HG03442 (cell line): ENCODE data around the gene HYDIN.

Experiments
- ATAC-seq: cut with Tn5 transposase; IDR thresholded peaks from one replicate; pipeline ENCODE4 v1.9.1; 2021; ENCODE audit warnings: mild to moderate bottlenecking, moderate library complexity; ENCODE audit not compliant: unreplicated experiment

Gene HYDIN

DNA sequence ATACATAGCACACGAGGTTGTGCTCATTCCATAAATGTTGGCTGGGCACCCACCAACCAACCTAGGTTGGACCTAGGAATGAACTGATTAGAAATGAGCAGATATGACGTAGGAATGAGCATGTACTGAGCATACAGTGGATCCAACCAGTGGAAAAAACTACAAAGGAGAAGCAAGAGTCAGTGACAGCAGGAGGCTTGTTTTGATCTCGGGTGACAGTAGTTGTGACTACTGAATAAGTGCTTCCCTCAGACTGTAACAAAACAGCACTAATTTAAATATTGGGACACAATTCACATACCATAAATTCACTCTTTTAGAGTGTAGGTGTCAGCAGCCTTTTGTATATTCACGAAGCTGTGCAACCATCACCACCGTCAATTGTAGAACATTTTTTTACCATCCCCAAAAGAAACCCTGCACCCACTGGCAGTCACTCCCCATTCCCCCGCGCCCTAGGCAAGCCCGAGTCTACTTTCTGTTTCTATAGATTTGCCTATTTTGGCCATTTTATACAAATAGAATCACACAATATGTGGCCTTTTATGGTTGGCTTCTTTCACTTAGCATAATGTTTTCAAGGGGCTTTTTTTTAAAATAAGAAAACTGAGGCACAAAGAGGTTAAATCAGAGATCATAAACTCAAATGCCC is 436.5 kb downstream of the HYDIN start:
- peak; percentile 34 for ATAC-seq

DNA sequence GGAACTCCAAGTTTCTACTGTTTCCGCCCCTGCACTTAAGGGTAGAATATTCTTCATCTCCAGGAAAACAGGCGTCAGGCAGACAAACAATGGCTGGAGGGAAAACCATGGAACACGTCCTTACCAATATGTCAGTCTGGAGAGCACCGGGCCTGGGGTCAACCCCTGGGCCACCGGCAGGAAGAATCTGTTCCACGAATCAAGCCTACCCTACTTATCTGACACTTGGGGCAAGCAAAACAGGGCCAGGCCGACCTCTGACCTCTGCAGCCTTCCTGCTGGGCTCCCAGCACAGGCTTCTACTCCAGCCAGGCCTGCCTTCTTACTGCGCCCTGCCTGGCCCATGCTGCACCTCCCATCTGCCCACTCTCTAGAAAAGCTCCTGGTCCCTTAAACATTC is 439.7 kb downstream of the HYDIN start:
- no peak for ATAC-seq

DNA sequence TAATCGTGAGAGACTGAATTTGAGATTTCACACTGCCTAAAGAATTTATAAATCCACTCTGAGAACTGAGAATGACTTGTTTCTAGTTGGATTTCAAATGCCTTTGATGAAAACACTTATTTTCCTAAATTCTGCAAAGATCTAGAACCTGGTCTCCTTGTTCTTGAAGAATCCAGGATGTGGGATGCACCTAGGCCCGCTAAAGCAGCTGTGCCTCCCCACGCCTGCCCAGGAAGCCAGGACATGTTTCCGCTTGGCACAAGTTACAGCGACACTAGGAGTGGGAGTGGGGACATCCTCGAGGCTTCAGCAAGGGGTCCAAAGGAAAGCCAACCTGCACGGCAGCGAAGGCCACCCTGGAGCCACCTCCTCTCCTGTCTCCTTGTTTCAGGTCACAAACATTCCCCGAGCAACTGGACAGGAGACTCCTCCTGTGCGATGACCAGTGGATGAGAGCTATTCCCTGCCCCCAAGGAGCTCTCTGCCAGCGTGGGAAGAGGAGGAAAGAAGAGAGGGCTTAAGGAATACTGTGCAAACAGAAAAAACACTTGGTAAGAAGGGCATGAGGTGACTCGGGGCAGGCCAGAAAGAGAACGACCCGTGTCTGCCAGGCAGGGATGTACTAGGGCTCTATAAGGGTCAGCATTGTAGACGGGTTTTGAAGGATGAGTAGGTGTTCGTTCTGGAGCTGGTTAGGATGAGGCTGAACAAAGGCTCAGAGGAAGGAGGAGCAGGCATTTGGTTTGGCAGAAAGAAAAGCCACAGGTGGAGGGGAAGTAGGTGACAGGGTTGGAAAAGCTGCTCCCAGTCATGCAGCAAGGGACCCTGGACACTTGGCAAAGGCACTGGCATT is 440.7 kb downstream of the HYDIN start:
- no peak for ATAC-seq

DNA sequence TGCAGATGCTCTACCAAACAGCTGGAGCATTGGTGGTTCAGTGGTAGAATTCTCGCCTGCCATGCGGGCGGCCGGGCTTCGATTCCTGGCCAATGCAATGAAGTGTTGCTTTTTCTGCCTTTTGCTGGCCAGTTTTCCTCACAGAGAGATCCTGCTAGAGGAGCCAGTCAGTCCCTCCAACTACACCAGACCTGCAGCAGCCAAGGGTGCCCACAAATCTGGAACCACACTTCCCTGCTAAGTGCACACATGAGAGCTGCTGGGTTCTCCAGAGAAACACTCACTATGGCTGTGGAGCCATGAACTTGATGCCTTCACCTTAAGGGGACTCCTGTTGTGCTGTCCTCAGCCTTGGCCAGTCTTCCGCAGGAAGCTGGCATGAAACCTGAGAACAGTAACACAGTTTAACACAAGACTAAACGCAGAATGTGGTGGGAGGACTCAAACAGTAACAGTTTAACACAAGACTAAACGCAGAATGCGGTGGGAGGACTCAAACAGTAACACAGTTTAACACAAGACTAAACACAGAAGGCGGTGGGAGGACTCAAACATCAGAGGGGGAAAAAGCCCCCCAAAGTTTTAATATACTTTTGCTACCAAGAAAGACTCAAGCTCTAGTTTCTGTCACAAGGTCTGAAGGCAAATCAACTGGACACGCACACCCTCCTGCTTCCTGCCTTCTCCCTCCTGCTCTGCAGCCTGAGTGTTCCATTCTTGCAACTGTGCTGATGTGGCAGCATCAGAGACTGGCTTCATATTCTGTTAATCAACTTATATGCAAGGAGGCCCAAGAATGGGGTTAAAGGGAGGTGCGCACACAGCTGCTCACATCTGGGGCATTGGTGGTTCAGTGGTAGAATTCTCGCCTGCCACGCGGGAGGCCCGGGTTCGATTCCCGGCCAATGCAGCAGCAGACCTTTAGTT is 441.6 kb downstream of the HYDIN start:
- ATAC-seq = no peak

DNA sequence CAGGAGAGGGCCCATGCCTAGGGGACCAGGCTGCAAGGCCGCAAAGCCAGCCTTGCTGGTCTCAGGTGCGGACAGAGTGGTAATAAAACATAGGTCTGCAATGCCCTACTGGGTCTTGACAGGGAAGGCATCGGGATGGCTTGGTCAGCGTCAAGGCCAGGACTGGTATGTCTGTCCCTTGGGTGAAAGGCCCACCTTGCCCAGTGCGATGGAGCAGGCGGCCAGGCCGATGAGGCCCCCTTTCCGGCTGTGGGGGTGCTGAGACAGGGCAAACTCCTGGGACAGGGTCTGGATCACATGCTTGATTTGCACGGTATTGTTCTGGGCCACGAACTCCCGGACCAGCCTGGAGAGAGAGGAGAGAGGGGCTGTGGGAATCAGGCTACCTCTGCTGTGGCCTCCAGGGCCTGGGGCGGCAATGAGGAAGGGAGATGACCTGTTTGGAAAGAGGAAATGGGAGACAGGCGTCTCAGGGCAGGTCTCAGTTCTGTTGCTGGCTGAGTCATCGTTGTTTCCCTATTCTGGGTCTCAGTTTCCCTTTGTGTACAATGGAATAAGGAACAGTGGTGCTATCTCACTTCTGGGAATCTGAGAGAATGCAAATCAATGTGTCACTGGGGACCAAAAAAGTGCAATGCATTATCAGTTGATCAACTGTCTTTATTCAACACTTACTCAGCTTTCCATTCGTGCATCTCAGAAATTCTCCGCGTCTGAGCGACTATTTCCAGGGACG is 444.3 kb downstream of the HYDIN start:
- no peak for ATAC-seq

DNA sequence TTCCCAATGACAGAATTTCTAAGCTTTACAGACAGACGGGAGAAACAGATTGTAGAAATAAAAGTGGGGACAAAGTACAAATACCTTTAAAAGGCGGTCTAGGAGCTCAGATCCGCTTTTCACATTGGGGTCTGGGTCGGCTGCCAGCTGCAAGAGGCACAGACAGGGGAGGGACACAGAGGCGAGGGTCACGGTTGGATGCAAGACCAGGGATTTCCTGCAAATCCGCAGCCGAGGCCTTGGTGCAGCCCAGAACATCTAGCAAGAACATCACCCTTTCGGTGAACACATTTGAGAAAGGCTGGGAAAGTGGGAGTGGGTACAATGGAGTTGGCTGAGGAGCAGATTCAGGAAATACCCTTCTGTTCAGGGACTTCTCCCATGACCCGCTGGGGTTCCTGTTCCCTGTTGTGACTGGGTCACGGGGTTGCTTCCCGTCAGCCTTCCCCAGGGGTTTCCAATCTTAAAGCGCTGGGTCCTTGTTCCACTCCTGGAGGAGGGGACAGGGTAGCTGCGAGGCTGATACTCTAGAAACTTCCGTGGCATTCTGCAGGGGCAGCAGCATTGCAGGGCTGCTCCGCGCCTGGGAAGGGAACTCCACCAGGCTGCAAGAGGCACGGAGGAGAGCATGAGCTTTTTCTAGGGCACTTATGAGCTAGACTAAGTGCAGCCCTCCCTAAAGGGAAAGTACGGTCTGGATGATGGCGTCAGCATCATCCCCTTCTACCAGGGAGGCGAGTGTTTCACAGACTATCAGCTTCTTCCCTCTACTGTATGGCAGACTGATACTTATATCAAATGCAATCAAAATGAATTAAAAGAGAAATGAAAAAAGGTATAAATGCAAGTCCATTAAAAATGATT is 445.6 kb downstream of the HYDIN start:
- ATAC-seq = no peak

DNA sequence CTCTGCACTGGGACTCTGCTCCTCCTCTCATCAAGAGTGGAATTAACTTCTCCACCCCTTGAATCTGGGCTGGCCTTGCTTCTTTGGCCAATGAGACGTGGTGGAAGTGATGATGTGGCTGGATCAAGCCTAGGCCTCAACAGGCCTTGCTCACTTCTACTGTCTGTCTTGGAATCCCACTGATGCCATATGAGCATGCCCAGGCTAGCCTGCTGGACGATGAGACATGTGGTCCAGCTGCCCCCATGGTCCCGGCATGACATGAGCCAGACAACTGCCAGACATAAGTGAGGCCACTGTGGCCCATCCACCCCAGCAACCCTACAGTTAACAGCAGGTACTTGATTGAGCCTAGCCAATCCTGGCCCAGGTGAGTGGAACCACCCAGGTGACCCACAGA is 448.3 kb downstream of the HYDIN start:
- ATAC-seq = no peak

DNA sequence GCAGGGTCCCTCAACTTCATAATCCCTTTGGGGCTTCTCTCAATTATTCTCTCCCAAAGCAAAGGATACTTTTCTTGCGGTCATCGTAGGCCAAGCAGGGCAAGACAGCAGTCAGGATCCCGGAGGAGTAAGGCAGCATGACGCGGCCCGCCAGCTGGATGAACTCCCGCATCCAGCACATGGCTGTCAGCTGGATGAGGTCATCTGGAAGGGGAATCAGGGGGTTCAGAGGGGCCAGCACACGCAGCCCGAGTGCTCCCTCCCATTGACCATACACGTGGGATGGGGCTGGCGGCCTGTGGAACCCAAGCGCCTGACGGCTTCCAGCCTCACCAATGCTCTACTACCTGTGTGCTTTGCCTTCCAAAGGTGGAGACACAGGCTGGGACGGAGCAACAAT is 448.7 kb downstream of the HYDIN start:
- ATAC-seq = no peak

DNA sequence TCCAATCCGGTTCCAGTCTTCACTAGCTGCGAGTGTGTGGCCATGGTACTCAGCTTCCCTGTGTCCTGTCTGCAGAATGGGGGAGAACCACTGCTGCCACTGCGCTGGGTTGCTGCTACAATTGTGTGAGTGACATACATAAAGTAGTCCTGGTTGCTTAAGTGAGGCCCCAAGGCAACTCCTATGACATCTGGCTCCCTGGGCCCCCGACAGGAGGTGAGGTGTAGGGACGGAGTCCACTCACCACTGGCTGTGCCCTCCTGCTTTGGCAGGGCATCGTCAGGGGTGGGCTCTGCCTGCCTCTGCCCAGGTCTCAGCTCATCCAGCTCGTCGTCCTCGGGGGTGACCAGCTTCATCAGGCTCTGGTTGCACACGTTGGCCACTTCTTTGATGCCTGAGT is 450.0 kb downstream of the HYDIN start:
- no peak for ATAC-seq

DNA sequence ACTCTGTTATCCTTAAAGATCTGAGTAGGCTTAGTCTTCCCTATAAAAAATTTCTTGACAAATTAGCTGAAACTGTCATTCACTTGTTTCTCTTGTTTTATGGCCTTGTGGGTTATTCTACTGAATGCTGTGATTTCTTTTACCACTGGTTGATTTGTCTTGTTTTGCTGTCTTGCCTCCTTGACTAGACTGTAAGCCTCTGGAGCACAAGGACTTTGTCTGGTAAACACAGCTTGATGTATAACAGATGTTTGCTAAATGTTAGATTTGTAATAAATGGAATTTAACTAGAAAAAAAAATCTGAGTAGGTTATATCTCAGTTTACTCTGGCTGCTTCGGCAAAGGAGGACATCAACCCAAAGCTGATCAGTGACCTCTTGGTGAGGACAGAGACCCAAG is 451.2 kb downstream of the HYDIN start:
- ATAC-seq = no peak

DNA sequence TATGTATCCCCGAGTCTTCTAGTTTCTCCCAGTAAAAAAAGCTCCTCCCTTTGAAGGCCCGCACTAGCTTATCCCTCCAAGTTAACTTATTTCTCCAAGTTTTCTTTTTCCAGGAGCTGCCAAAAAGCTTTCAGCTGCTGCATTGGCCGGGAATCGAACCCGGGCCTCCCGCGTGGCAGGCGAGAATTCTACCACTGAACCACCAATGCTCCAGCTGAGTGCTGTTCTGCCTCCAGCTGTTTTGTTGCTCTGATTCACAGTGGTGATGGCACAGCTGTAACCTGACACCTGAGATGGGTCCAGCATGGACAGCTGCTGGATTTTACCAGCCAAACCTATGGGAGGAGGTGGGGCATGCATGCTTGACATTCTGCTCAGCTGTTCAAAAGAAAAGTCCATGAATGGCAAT is 451.6 kb downstream of the HYDIN start:
- ATAC-seq = no peak

DNA sequence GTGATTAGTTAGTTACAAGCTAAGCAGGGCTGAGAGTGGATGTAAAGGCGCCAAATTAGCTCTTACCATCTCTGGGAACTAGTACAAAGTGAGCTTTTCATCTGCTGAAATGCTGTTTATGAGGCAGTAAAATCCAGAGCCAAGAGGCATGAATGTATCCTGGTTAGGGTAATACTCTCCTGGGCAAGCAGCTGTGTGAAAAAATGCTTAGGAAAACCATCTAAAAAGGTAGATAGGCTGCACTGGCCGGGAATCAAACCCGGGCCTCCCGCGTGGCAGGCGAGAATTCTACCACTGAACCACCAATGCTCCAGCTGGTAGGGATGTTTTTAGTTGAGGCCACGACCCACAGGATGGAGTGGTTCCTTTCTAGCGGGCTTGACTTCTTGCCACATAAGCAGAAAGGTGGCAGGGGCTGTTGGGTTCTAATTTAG is 452.5 kb downstream of the HYDIN start:
- no peak for ATAC-seq

DNA sequence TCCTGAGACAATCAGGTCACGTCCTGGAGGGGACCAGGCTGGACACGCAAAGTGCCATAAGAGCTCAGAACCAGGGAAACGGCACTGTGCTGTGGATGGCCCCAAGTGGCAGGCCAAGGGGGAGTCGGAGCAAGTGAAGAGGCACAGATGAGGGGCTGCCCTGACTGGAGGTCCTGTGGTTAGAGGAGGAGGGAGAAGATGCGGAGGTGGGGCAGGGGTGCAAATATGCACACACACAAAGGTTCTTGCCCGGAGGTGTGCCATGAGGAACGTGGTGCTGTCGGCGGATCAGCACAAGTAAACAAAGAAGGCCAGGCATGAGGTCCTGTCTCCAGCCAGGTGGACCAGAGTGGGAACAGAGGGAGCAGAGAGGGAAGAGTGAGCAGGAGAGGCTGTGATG is 453.0 kb downstream of the HYDIN start:
- ATAC-seq = no peak

DNA sequence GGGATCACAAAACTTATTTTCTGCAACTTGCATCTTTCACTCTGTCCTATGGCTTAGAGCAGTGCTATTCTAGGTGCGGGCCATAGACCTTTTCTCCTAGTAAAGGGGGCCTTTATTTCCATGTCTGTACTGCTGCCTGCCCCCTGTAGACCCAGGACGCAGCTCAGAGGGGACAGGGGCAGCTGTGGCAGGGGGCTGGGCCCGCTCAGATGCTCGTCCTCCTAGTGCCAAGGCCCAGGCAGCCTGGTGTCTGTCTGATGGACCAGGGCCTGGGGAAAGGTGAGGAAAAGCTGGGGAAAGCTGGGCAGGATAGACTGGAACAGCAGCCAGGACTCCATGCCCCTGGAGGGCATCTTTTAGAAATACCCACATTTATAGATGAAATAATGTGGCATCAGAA is 455.1 kb downstream of the HYDIN start:
- ATAC-seq = no peak

DNA sequence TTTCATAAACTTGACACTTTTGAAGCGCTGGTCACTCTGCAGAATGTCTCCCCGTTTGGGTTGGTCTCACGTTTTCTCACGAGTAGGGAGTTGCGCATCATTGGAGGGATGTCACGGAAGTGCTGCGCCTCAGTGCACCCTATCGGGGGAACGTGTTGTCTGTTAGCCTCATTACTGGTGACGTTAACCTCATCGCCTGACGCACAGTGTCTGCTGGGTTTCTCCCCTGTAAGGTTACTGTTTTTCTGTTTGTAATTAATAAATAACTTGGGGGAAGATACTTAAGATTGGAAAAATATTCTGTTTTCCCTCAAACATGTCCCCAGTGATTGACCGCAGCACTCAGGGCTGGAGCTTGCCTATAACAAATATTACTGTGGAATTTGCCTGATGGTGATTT is 456.3 kb downstream of the HYDIN start:
- ATAC-seq = no peak

DNA sequence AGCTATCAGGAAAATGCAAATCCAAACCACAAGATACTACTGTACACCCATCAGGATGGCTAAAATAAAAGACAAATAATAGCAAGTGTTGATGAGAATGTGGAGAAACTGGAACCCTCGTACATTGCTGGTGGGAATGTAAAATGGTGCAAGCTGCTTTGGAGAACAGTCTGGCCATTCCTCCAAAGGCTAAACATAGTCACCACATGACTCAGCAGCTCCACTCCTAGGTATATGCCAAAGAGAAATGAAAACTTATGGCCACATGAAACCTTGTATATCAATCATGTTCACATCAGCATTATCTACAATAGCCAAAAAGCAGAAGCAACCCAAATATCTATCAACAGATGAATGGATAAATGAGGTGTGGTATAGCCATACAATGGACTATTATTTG is 458.0 kb downstream of the HYDIN start:
- no peak for ATAC-seq

DNA sequence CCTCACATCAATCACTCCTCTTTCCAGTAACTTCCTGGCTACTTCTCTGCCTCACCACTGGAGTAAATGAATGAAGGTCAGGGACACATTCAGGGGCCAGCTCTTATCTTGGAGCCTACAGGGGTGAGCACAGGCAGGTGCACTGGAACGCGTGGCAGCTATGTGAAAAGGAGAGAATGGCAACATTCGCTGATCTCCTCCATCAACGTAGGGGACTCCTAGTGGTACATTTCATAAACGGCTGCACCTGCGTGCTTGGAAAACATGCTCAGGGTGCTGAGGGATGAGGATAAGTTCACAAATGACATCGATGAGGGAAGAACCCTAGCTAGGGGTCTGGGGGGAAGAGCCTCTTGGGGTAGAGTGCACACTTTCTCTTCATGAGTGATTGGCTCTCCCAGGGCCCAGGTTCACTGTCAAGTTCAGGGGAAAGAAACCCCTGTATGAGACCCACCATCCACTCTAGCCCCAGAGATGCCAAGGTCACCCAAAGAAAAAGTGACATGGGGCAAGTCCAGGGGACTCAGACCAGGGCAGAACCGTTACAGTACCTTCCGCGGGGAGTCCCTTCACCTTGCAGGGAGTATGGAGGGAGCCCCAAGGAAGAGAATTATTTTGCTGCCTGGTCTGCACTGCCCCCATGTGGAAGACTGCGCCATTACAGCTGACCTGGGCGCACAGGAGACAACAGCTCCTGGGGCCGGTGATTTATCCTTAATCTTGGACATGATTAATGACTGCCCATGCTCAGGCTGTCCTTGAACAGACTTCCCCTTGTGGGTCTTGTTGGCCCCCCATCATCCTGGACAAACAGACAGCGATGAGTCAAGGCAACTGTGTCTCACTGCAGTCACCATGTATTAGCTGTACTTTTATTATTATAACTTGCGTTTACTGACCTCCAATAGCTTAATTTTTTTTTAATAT is 459.6 kb downstream of the HYDIN start:
- no peak for ATAC-seq

DNA sequence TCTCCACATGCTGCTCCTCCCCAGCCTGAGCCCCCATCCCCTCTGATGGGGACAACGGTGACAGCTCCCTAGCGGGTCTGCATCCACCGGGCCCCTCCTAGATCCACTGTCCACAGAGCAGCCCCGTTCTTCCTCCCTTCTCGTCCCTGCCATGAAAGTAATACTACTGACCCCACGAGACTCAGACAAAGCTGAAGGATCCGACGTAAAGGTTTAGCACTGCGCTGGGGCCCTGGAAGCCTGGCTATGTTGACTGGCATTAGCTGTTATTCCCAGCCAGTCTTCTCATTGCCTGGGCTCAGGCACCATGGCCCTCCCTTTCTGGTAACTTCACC is 460.3 kb downstream of the HYDIN start:
- no peak for ATAC-seq

DNA sequence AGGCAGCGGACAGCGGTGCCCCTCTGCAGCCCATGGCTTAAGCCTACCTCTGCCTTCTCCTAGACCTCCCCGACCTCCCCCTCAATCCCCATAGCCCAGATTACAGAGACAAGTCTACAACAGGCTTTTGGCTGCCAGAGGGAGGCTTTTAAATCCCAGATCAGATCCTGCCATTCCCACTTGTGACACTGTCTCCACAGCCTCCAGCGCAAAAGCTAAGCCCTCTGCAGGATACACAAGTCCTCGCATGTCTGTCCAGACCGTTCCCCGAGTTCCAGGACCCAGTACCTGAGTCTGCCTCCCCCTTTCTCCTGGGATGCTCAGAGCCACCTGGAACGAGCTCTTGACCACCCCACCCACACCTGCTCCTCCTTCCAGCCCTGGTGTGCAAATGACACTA is 460.8 kb downstream of the HYDIN start:
- no peak for ATAC-seq
